AG04450 (cell line): Measurements from ENCODE around the gene GRID1. TPM values are rescaled to one million over a fixed set of nuclear protein-coding genes. Genes with fewer than 3 reads are reported as not detected.
"Not testable (repeated sequence)": the region's sequence is repeated elsewhere in the genome, so short reads cannot be mapped to it uniquely, and the experiment has no call there.

Source experiments
- CTCF ChIA-PET: fragments of 300-600, 350-600 bp; formaldehyde crosslinking; extraction: SDS; loops from one replicate; lab custom pipeline; 2022; ENCODE audit warnings: antibody characterized with exemption, inconsistent platforms; lab: Charles Lee
- POLR2A ChIA-PET: fragments of 350-600 bp; formaldehyde crosslinking; extraction: SDS; loops from one replicate; lab custom pipeline; 2021; ENCODE audit warnings: antibody characterized with exemption, inconsistent platforms; lab: Yijun Ruan, JAX
- DNase-seq: peaks from one replicate; pipeline ENCODE4 v3.0.0-alpha.2; 2011; ENCODE audit warnings: low read depth, low spot score
- H3K27ac ChIP-seq: one replicate; pipeline ENCODE4 v1.5.1; 2012; ENCODE audit warnings: low read depth, low read length, control low read depth
- H3K27me3 ChIP-seq: one replicate; pipeline ENCODE4 v1.6.0; 2012; ENCODE audit warnings: low read length; ENCODE audit not compliant: control insufficient read depth, insufficient read depth
- H3K4me3 ChIP-seq: 2 replicates; pipeline ENCODE4 v1.5.1; 2011; ENCODE audit warnings: mild to moderate bottlenecking, low read depth, low read length, control low read depth
- H3K9me3 ChIP-seq: 2 replicates; pipeline ENCODE4 v1.5.1; 2012; ENCODE audit warnings: low read length; ENCODE audit not compliant: control insufficient read depth, insufficient read depth
- polyA plus RNA-seq: library from polyadenylated mRNA; depleted of rRNA; stranded (reverse); fragments of >200 nt; gene quantifications from 2 replicates; pipeline ENCODE4 v1.2.3, GENCODE V29; 2011
- TF ChIP-seq, protein P1 (sequence below): IDR thresholded peaks from 2 replicates; pipeline ENCODE4 v1.5.1; 2011; ENCODE audit warnings: low read depth, low read length, control low read depth, inconsistent platforms

Gene GRID1
- polyA plus RNA-seq, 1 experiment, result not detected

DNA sequence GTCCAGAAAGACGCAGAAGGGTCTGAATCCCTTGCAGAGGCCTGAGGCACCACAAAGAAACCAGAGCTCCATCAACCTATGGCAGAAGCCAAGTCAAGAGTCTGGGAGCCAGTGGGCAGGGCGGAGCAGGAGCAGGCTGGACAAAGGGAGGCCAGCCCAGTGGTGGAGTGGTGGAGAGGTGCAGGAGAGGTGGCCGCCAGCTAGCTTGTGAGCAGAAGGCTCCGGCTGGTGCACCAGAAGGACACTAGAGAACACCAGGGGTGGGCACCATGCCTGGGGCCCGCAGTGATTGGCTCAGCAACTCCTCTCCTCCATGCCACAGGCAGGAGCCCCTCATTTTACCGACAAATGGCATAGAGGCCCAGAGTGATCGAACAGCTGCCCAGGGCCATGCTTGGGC lies 186.6 kb downstream of the GRID1 start:
- Histone ChIP-seq H3K27me3 (no peaks in the 10 kb centered on the region), H3K27ac (no peak overlapping the region), H3K9me3 (no peaks in the 10 kb centered on the region; the same call in 1 of the 2 replicates), H3K4me3 (no peak overlapping the region)
- no peak for DNase-seq
- POLR2A ChIA-PET, result no interaction called here
- TF ChIP-seq, protein P1, sequence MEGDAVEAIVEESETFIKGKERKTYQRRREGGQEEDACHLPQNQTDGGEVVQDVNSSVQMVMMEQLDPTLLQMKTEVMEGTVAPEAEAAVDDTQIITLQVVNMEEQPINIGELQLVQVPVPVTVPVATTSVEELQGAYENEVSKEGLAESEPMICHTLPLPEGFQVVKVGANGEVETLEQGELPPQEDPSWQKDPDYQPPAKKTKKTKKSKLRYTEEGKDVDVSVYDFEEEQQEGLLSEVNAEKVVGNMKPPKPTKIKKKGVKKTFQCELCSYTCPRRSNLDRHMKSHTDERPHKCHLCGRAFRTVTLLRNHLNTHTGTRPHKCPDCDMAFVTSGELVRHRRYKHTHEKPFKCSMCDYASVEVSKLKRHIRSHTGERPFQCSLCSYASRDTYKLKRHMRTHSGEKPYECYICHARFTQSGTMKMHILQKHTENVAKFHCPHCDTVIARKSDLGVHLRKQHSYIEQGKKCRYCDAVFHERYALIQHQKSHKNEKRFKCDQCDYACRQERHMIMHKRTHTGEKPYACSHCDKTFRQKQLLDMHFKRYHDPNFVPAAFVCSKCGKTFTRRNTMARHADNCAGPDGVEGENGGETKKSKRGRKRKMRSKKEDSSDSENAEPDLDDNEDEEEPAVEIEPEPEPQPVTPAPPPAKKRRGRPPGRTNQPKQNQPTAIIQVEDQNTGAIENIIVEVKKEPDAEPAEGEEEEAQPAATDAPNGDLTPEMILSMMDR, result no peak
- CTCF ChIA-PET, result no interaction called here

DNA sequence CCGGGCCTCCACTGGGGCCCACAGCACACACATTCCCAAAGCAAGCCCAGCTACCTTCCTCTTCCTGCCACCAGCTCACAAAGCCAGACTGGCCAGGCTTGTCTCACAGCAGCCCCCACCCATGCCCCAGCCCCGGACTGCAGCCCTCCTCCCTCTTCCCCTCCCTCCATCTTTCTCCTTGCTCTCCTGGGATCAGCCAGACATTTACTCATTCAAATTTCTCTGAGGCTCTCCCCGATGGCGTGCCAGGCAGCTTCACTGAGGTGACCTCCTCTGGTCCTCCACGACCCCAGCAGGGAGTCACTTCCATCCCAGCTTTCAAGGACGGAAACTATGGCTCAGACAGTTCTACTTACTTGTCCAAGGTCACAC lies 187.5 kb downstream of the GRID1 start:
- Histone ChIP-seq H3K4me3 (no peak overlapping the region), H3K27ac (no peak overlapping the region), H3K9me3 (no peaks in the 10 kb centered on the region; the same call in 1 of the 2 replicates), H3K27me3 (no peaks in the 10 kb centered on the region)
- ChIA-PET CTCF (no interaction called here), POLR2A (no interaction called here)
- DNase-seq, result no peak
- TF ChIP-seq, protein P1, result no peak

DNA sequence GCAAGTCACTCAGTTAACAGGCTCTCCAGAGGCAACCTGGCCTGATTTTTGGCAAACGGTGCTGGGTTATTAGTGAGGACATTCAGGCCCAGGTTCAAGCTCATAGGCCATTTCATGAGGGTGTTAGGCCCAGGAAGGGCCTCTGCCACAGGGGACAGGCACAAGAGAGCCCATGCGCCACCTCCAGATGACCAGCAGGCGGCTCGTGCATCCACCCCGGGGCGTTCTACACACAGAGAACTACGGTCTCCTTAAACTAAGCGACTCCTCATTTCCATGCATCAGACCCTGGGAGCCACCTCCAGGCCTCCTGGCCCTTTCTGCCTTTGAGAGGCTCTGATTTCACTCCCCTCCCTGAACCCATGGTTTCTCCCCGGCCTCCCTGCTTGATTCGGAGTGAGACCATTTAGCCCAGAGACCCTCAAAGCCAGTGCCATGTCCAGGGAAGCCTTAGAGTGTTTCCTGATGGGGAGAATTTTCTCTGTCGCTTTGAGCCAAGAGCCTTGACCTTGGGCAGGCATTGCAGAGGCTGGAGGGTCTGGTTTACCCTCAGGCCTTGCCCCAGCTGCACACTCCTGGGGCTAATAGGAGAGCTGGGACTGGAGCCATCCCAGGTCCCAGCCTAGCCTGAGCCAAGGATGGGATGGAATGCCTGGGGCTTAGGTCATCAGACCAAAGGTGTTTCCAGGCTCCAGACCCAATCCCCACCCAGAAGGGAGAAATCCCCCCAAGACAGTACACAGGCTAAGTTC lies 188.0 kb downstream of the GRID1 start:
- Histone ChIP-seq H3K27me3 (no peaks in the 10 kb centered on the region), H3K9me3 (no peaks in the 10 kb centered on the region; the same call in 1 of the 2 replicates), H3K27ac (no peak overlapping the region), H3K4me3 (no peak overlapping the region)
- POLR2A ChIA-PET, result no interaction called here
- DNase-seq, result no peak
- CTCF ChIA-PET, result interaction anchor here (0.5 kb wide), 1 partner anchor 530 kb away, joined by 3 read pairs; no protein-coding TSS in a partner anchor
- TF ChIP-seq, protein P1, result peak; percentile 34

DNA sequence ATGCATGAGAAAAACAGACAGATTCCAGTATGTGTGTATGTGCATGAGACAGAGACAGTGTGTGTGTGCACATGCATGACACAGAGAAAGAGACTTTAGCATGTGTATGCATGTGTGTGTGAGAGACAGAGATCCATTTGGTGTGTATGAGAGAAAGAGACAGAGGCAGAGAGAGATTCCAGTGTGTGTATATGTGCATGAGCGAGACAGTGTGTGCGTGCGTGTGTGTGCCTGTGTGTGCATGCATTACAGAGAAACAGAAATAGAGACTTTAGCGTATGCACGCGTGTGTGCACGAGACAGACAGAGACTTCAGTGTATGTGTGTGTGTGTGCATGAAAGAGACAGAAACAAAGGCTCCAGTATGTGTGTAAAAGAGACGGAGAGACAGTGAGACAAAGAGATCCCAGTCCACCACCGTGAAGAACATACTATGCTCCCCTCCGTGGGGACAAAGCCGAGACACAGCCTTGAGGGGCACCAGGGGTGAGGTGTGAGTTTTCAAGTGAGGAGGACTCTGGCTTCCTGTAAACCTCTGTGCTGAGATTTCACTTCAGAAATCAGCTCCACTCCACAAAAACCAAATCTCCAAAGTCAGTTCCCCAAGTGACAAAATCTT lies 188.9 kb downstream of the GRID1 start:
- Histone ChIP-seq H3K27ac (no peak overlapping the region), H3K27me3 (no peaks in the 10 kb centered on the region), H3K4me3 (no peak overlapping the region), H3K9me3 (no peaks in the 10 kb centered on the region; the same call in 1 of the 2 replicates)
- TF ChIP-seq, protein P1, result no peak
- no peak for DNase-seq
- ChIA-PET POLR2A (no interaction called here), CTCF (interaction anchor here (0.5 kb wide), 1 partner anchor 529 kb away, joined by 3 read pairs; no protein-coding TSS in a partner anchor)

DNA sequence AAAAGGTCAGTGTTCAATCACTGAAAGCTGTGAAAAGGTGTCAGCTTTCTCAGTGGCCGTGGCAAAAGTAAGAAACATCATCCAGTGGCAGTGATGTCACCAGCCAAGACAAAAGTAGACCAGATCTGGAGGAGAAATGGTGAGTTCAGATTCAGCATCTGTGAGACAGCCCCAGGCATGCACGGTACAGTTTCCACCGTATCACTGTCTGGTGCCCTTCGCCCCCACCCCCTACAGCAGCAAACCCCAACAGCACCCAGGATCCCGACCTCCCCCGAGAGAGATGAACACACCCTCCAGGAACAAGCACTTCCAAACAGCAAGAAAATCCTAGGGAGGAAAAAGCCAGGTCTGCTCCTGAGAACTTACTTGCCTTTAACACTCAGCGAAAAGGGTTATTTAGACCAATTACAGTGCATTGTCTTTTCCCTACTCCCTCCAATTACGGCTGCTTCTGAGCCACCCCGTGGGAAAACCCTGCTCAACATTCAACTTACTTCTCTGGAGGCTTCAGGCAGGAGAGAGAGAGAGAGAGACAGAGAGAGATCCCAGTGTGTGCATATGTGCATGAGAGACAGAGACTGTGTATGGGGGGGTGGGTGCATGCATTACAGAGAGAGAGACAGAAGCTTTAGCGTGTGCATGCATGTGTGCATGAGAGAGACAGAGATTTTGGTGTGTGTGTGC lies 189.6 kb downstream of the GRID1 start:
- ChIA-PET POLR2A (no interaction called here), CTCF (no interaction called here)
- no peak for DNase-seq
- Histone ChIP-seq H3K27ac (no peak overlapping the region), H3K4me3 (no peak overlapping the region), H3K9me3 (no peaks in the 10 kb centered on the region; the same call in 1 of the 2 replicates), H3K27me3 (no peaks in the 10 kb centered on the region)
- TF ChIP-seq, protein P1, result no peak

DNA sequence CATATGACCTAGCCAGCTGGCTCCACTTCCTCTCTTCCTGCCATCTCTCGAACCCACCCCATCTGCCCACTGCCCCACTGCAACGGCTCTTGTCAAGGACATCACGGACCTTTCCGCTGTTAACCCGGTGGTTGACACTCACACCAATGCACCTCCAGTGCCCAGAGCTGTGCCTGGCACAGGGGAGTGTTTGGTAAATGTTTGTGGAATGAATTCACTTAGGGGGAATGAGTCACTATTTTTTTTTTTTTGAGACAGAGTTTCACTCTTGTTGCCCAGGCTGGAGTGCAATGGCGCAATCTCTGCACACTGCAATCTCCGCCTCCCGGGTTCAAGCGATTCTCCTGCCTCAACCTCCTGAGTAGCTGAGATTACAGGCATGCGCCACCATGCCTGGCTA lies 191.1 kb downstream of the GRID1 start:
- H3K27me3 ChIP-seq, POLR2A ChIA-PET, H3K9me3 ChIP-seq, H3K4me3 ChIP-seq, DNase-seq, H3K27ac ChIP-seq: not testable (repeated sequence)
- CTCF ChIA-PET, result interaction anchor here (0.7 kb wide), 1 partner anchor 41 kb away, joined by 3 read pairs; no protein-coding TSS in a partner anchor
